SK-MEL-5 (cell line): ENCODE data around the gene ACTL8. TPM values are rescaled to one million over a fixed set of nuclear protein-coding genes. Genes with fewer than 3 reads are reported as not detected.
"Not testable (repeated sequence)": the region's sequence is repeated elsewhere in the genome, so short reads cannot be mapped to it uniquely, and the experiment has no call there.

Source experiments
- DNase-seq: peaks from one replicate; pipeline ENCODE4 v3.0.0-alpha.2; 2016; ENCODE audit warnings: low read depth, low spot score
- in situ Hi-C: cut with HindIII; loops from 2 replicates; pipeline ENCODE4 v1.10.0; 2016; ENCODE audit warnings: low sequenced_read_pairs, high pct_unique_total_duplicates, low pct_unique_long_range_greater_than_20kb
- total RNA-seq: library from RNA; depleted of rRNA; stranded (reverse); fragments of >200 nt; shearing (Covaris generic); gene quantifications from 2 replicates; pipeline ENCODE4 v1.2.3, GENCODE V29; 2014

Gene ACTL8
- total RNA-seq, 1 experiment from 2014 or later, result 0.40 TPM

- in situ Hi-C loops, result no loop called here
- no peak for DNase-seq
These were observed 25.2 kb upstream of the ACTL8 start for GRCh38 chr1:17729909-17730308.

GRCh38 chr1:17731460-17731859 lies 23.7 kb upstream of the ACTL8 start:
- in situ Hi-C loops, result no loop called here

GRCh38 chr1:17732475-17732874 lies 22.7 kb upstream of the ACTL8 start:
- DNase-seq, result peak; percentile 18
- in situ Hi-C loops, result no loop called here

More at GRCh38 chr1:17731460-17731859, 23.7 kb upstream of the ACTL8 start:
- DNase-seq, result no peak

- in situ Hi-C loops, result no loop called here
- DNase-seq, result no peak
These were observed 21.5 kb upstream of the ACTL8 start for GRCh38 chr1:17733661-17734060.

- in situ Hi-C loops, result no loop called here
- DNase-seq, result no peak
These were observed 20.5 kb upstream of the ACTL8 start for GRCh38 chr1:17734609-17735008.

- in situ Hi-C loops, result no loop called here
- no peak for DNase-seq
These were observed 19.8 kb upstream of the ACTL8 start for GRCh38 chr1:17735348-17735747.

- DNase-seq, result no peak
- in situ Hi-C loops, result no loop called here
These were observed 19.3 kb upstream of the ACTL8 start for GRCh38 chr1:17735793-17736192.

- in situ Hi-C loops, result no loop called here
- DNase-seq, result no peak
These were observed 18.5 kb upstream of the ACTL8 start for GRCh38 chr1:17736625-17737024.

- in situ Hi-C loops, result no loop called here
- no peak for DNase-seq
These were observed 16.1 kb upstream of the ACTL8 start for GRCh38 chr1:17739050-17739449.

GRCh38 chr1:17741052-17741451 lies 14.1 kb upstream of the ACTL8 start:
- in situ Hi-C loops, result no loop called here
- DNase-seq, result no peak

- DNase-seq, result no peak
- in situ Hi-C loops, result no loop called here
These were observed 12.6 kb upstream of the ACTL8 start for GRCh38 chr1:17742583-17742982.

GRCh38 chr1:17743008-17743647 lies 12.0 kb upstream of the ACTL8 start:
- DNase-seq, result no peak
- in situ Hi-C loops, result no loop called here

- DNase-seq, result no peak
- in situ Hi-C loops, result no loop called here
These were observed 11.2 kb upstream of the ACTL8 start for GRCh38 chr1:17743925-17744324.

GRCh38 chr1:17744666-17745478 lies 10.3 kb upstream of the ACTL8 start:
- in situ Hi-C loops, result no loop called here
- peak; percentile 57 for DNase-seq

GRCh38 chr1:17745479-17745955 lies 9.6 kb upstream of the ACTL8 start:
- no peak for DNase-seq
- in situ Hi-C loops, result no loop called here

GRCh38 chr1:17746281-17746680 lies 8.9 kb upstream of the ACTL8 start:
- DNase-seq, in situ Hi-C loops: not testable (repeated sequence)

- in situ Hi-C loops, result no loop called here
- no peak for DNase-seq
These were observed 8.2 kb upstream of the ACTL8 start for GRCh38 chr1:17746920-17747319.

GRCh38 chr1:17750333-17750732 lies 4.8 kb upstream of the ACTL8 start:
- DNase-seq, result no peak
- in situ Hi-C loops, result no loop called here

GRCh38 chr1:17752356-17752755 lies 2.8 kb upstream of the ACTL8 start:
- no peak for DNase-seq
- in situ Hi-C loops, result no loop called here
